ENCODE measurements around the gene TFCP2L1.

The TFCP2L1 gene

GRCh38 chr2:121214296-121214695 lies 70.7 kb downstream of the TFCP2L1 start:
- DNase-seq = no peak

GRCh38 chr2:121213386-121213785 lies 71.6 kb downstream of the TFCP2L1 start:
- no peak for DNase-seq

GRCh38 chr2:121212661-121213325 lies 72.2 kb downstream of the TFCP2L1 start:
- no peak for DNase-seq

GRCh38 chr2:121211689-121212151 lies 73.3 kb downstream of the TFCP2L1 start:
- DNase-seq = no peak

GRCh38 chr2:121211251-121211650 lies 73.8 kb downstream of the TFCP2L1 start:
- DNase-seq = no peak

GRCh38 chr2:121210691-121211090 lies 74.3 kb downstream of the TFCP2L1 start:
- DNase-seq = no peak

GRCh38 chr2:121209014-121209610 lies 75.9 kb downstream of the TFCP2L1 start:
- DNase-seq = no peak

GRCh38 chr2:121207494-121207893 lies 77.5 kb downstream of the TFCP2L1 start:
- no peak for DNase-seq

- DNase-seq = no peak
Measured at GRCh38 chr2:121205321-121205942, 79.6 kb downstream of the TFCP2L1 start.

- no peak for DNase-seq
Measured at GRCh38 chr2:121203591-121204249, 81.3 kb downstream of the TFCP2L1 start.

- DNase-seq = no peak
Measured at GRCh38 chr2:121202541-121203310, 82.3 kb downstream of the TFCP2L1 start.

- no peak for DNase-seq
Measured at GRCh38 chr2:121201796-121202195, 83.2 kb downstream of the TFCP2L1 start.

- DNase-seq = no peak
Measured at GRCh38 chr2:121200419-121201315, 84.3 kb downstream of the TFCP2L1 start.

- DNase-seq = no peak
Measured at GRCh38 chr2:121200011-121200347, 85.0 kb downstream of the TFCP2L1 start.

GRCh38 chr2:121199281-121200010 lies 85.6 kb downstream of the TFCP2L1 start:
- no peak for DNase-seq

GRCh38 chr2:121197369-121198091 lies 87.5 kb downstream of the TFCP2L1 start:
- no peak for DNase-seq

GRCh38 chr2:121196849-121197155 lies 88.2 kb downstream of the TFCP2L1 start:
- DNase-seq = no peak

GRCh38 chr2:121196132-121196848 lies 88.7 kb downstream of the TFCP2L1 start:
- no peak for DNase-seq

GRCh38 chr2:121195036-121195435 lies 90.0 kb downstream of the TFCP2L1 start:
- no peak for DNase-seq

- no peak for DNase-seq
Measured at GRCh38 chr2:121194626-121195025, 90.4 kb downstream of the TFCP2L1 start.

Data from NCI-H1048 (cell line).